Stomach (tissue), 9 donors: Measurements from ENCODE around the gene AKAP13. TPM values are rescaled to one million over a fixed set of nuclear protein-coding genes. Genes with fewer than 3 reads are reported as not detected.

ENCODE experiments used
- DNase-seq, 2 donors: peaks; one replicate each; pipeline versions ENCODE4 v3.0.0 to v3.0.0-alpha.2; 2013 to 2019
- H3K27ac ChIP-seq, 5 donors: fragments of 200-600 bp in 4 of 5; sonication (generic) in 4 of 5; one replicate each; pipeline ENCODE4 v1.5.1; 2013 to 2019; ENCODE audit warnings: mild to moderate bottlenecking in 1 of 5, moderate library complexity in 1 of 5
- H3K27me3 ChIP-seq, 3 donors: fragments of 200-600 bp; sonication (generic); one replicate each; pipeline ENCODE4 v1.5.1; 2017 to 2019; ENCODE audit warnings: mixed run types in 1 of 3
- H3K36me3 ChIP-seq, 4 donors: fragments of 200-600 bp; sonication (generic); 1 replicate in 3 of 4; 2 replicates in 1 of 4; pipeline ENCODE4 v1.5.1; 2016 to 2019
- H3K4me1 ChIP-seq, 4 donors: fragments of 200-600 bp; sonication (generic); one replicate each; pipeline ENCODE4 v1.5.1; 2016 to 2019
- H3K4me3 ChIP-seq, 4 donors: fragments of 200-600 bp; sonication (generic) in 3 of 4; one replicate each; pipeline ENCODE4 v1.5.1; 2016 to 2019; ENCODE audit warnings: mild to moderate bottlenecking in 1 of 4
- H3K9me3 ChIP-seq, 4 donors: fragments of 200-600 bp; sonication (generic); one replicate each; pipeline ENCODE4 v1.5.1; 2016 to 2019
- CTCF ChIP-seq, 7 experiments: fragments of 450-650 bp in 4 of 7; fragments of 200-600 bp in 3 of 7; sonication (generic) in 3 of 7; IDR thresholded peaks; one replicate each; pipeline ENCODE4 v1.5.1; 2016 to 2019; ENCODE audit warnings: antibody characterized with exemption in 7 of 7, control low read depth in 2 of 7, mild to moderate bottlenecking in 1 of 7
- EP300 ChIP-seq: sonication (generic); formaldehyde crosslinking; IDR thresholded peaks from one replicate; pipeline ENCODE4 v1.6.1; 2017; ENCODE audit warnings: antibody characterized with exemption
- POLR2A ChIP-seq, 4 donors: fragments of 450-650 bp; IDR thresholded peaks; one replicate each; pipeline ENCODE4 v1.6.1; 2016; ENCODE audit warnings: antibody characterized with exemption in 4 of 4, control low read depth in 2 of 4, mild to moderate bottlenecking in 1 of 4, moderate library complexity in 1 of 4
- POLR2AphosphoS5 ChIP-seq, 3 donors: sonication (generic); formaldehyde crosslinking; IDR thresholded peaks; one replicate each; pipeline ENCODE4 v1.6.1; 2016; ENCODE audit warnings: antibody characterized with exemption in 3 of 3
- WGBS, 5 donors: extraction: QIAGEN DNeasy Blood & Tissue Kit in 3 of 5; methylation state at CpG; one replicate each; pipeline versions ENCODE4 v1.1.5 to v1.1.7; 2013 to 2018; 5-methylcytosine and 5-hydroxymethylcytosine counted together
- intact Hi-C: fragments of 100-400 bp; cut with DNase I; formaldehyde crosslinking; loops from one replicate; pipeline ENCODE4 v1.15.1; 2023; ENCODE audit warnings: low total_unique reads
- polyA plus RNA-seq, 3 donors: library from polyadenylated mRNA; stranded (reverse); fragments of 200-250 nt; gene quantifications; one replicate each; pipeline ENCODE4 v1.2.3, GENCODE V29; 2013
- total RNA-seq, 5 donors: library from RNA; depleted of rRNA; stranded (reverse); fragments of >200 nt; gene quantifications; one replicate each; pipeline versions ENCODE4 v1.1.0 to v1.2.3, GENCODE V29; 2014 to 2016
- donor health status: healthy with polysubstance abuse.
- donor health status: Bipolar disorder and iron deficiency.
- donor health status: healthy.

The AKAP13 gene
- total and polyA plus RNA-seq, 8 donors: 33.1 to 395 (median 138) TPM

GRCh38 chr15:85356276-85356675 is 24.1 kb upstream of the AKAP13 start:
- TF ChIP-seq POLR2AphosphoS5 (IDR thresholded peaks at IDR 0.05) (no peak), POLR2A (IDR thresholded peaks at IDR 0.05) (no peak), EP300 (no peak), CTCF (IDR thresholded peaks at IDR 0.05) (no peak)
- Histone ChIP-seq H3K4me1 (peaks cover 0 to 23% (median 13%) of the 10 kb centered on the region in 4 donors), H3K36me3 (no peaks in the 10 kb centered on the region), H3K27me3 (no peaks in the 10 kb centered on the region), H3K9me3 (no peaks in the 10 kb centered on the region), H3K27ac (no peak overlapping the region), H3K4me3 (no peak overlapping the region)
- 25 to 64% (median 43%) methylated on average over 1 of the region's 1 CpG for WGBS, 5 donors
- no peak for DNase-seq
- intact Hi-C loops: no loop called here

DNA sequence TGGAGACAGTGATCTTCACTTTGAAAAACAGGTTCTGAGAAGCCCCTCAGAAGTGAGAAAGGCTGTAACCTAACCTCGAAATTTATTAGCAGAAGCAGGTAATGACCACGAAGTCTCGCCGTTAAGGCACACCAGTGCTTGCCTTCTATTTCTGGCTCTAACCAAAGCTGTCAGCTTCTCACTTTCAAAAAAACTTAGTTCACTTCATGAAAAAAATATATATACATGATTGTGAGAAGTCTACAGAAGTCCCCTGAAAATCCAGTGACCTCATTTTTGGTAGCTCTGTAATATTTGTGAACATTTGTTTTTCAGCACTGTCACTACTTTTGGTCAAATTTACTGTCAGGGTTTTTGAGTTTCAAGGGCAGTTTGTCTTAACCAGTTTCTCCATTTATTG is 19.1 kb upstream of the AKAP13 start:
- TF ChIP-seq POLR2AphosphoS5 (IDR thresholded peaks at IDR 0.05): no peak
- TF ChIP-seq POLR2A (IDR thresholded peaks at IDR 0.05): no peak
- no peak for TF ChIP-seq EP300
- TF ChIP-seq CTCF (IDR thresholded peaks at IDR 0.05): no peak
- no peak for DNase-seq
- 78 to 84% (median 80%) methylated on average over 4 of the region's 4 CpGs for WGBS, 5 donors
- no peak overlapping the region for H3K27ac ChIP-seq
- no peaks in the 10 kb centered on the region for H3K36me3 ChIP-seq
- no peak overlapping the region for H3K4me3 ChIP-seq
- no peaks in the 10 kb centered on the region for H3K27me3 ChIP-seq
- intact Hi-C loops: no loop called here
- no peaks in the 10 kb centered on the region for H3K9me3 ChIP-seq
- H3K4me1 ChIP-seq: peaks cover 0 to 22% (median 13%) of the 10 kb centered on the region in 4 donors

DNA sequence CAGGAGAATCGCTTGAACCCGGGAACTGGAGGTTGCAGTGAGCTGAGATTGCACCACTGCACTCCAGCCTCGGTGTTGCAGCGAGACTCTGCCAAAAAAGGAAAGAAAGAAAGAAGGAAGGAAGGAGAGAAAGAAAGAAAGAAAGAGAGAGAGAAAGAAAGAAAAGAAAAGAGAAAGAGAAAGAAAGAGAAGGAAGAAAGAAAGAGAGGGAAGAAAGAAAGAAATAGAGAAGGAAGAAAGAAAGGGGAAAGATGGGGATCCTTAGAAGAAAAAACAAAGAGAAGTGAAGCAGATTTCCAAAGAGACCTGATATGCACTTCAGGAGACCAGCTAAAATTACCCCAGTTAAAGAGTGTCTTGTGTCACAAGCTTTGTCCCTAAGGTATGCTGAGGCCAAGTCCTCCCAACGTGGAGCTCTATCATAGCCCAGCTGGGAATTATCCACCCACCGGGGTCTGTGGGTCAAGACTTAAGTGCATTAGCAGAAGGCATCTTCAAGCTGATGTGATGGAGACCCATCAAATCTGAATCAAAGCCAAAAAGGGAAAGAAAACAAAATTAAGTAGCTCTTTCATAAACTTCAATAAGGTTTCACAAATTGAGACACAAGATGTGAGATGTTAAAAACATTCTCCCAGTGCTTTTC is 17.8 kb upstream of the AKAP13 start:
- no peak overlapping the region for H3K4me3 ChIP-seq
- no peaks in the 10 kb centered on the region for H3K36me3 ChIP-seq
- no peaks in the 10 kb centered on the region for H3K27me3 ChIP-seq
- WGBS, 5 donors: 67 to 93% (median 90%) methylated on average over 6 of the region's 6 CpGs
- intact Hi-C loops: no loop called here
- peaks cover 0 to 12% (median 10%) of the 10 kb centered on the region in 4 donors for H3K4me1 ChIP-seq
- no peak overlapping the region for H3K27ac ChIP-seq
- no peak for TF ChIP-seq CTCF (IDR thresholded peaks at IDR 0.05)
- H3K9me3 ChIP-seq: no peaks in the 10 kb centered on the region
- no peak for DNase-seq

GRCh38 chr15:85365980-85366379 is 14.4 kb upstream of the AKAP13 start:
- intact Hi-C loops: no loop called here
- DNase-seq: no peak

More at GRCh38 chr15:85365980-85366379, 14.4 kb upstream of the AKAP13 start:
- TF ChIP-seq CTCF (IDR thresholded peaks at IDR 0.05) (no peak), POLR2AphosphoS5 (IDR thresholded peaks at IDR 0.05) (no peak), EP300 (no peak), POLR2A (IDR thresholded peaks at IDR 0.05) (no peak)
- WGBS, 5 donors: 95 to 100% (median 97%) methylated on average over 2 of the region's 2 CpGs
- H3K27ac ChIP-seq: no peak overlapping the region
- no peaks in the 10 kb centered on the region for H3K36me3 ChIP-seq
- H3K4me3 ChIP-seq: no peak overlapping the region
- H3K27me3 ChIP-seq: no peaks in the 10 kb centered on the region
- no peaks in the 10 kb centered on the region for H3K9me3 ChIP-seq
- H3K4me1 ChIP-seq: no peaks in the 10 kb centered on the region
